ENCODE data around the gene PLXDC2.

- no peak for TF ChIP-seq CTCF (conservative IDR thresholded peaks at IDR 0.05; ENCODE audit: low read depth, low read length)
- no peak for TF ChIP-seq EZH2phosphoT487 (IDR thresholded peaks at IDR 0.05; ENCODE audit: borderline replicate concordance, low read length)
Observed at GRCh38 chr10:20146004-20146403, 329.8 kb downstream of the PLXDC2 start.
